HG03095 (cell line): Measurements from ENCODE around the gene BACH2.
A peak's percentile ranks its signal among the peaks of the same experiment; 100 is the strongest.
"Not testable (repeated sequence)": the region's sequence is repeated elsewhere in the genome, so short reads cannot be mapped to it uniquely, and the experiment has no call there.

Source experiments
- ATAC-seq: cut with Tn5 transposase; IDR thresholded peaks from one replicate; pipeline ENCODE4 v1.9.1; 2021; ENCODE audit warnings: moderate library complexity; ENCODE audit not compliant: unreplicated experiment

BACH2 gene

DNA sequence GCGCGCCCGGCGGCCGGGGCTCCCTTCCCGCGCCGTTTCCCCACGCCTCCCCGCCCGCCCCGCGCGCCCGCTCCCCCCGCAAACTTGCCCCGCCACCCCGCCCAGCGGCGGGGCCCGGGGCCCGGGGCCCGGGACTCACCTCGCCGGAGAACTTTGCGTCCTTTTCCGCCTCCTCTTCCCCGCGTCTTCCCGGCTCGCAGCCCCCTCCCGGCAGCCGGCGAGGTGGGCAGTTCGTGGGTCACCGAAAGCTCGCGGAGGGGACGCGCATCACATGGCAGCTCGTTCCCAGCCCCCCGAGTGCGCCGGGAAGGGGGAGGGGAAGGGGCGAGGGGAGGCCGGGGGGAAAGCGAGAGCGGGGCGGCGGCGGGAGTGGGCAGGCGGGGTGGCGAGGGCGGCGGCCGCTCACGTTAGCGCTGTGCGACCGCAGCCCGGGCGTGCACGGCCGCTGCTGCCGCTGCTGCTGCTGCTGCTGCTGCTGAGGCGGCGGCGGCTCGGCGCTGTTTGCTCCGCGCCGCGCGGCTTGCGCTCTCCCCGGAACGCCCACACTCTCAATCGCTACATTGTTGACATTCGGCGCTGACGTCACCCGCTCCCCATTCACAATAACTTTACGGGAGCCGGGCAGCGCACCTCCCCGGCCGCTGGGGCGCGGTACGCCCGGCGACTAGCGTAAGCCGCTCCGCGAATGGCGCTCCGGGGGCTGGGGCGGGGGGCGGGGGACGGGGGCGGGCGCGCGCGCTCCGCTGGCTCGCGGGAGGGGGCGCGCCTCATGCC, at the start of gene BACH2:
Gene BACH2, minus strand, starts transcription at position 503 of the 774 bp plus-strand sequence. CDS start 287,999 bp downstream, outside the sequence.
- ATAC-seq = peak; percentile 68

- ATAC-seq = no peak
These were observed 46.9 kb upstream of the BACH2 start for GRCh38 chr6:90343576-90343975.

DNA sequence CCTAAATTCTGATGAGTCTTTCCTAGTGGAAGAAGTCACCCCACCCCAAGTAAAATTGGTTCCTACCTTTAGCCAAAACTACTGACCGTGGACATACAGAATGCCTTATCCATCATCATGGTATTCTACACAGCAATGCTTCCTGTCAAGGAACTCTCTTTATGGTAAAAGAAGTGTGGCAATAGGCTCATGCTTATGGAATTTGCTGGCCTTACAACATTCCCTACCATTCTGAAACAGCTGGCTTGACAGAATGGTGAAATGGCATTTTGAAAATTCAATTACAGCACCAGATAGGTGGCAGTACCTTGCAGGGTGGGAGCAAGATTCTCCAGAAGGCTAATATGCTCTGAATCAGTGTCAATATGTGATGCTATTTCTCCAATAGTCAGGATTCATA, 41.8 kb upstream of the BACH2 start:
- ATAC-seq = no peak

- no peak for ATAC-seq
These were observed 39.8 kb upstream of the BACH2 start for GRCh38 chr6:90336388-90336947.

GRCh38 chr6:90333928-90334327, 37.3 kb upstream of the BACH2 start:
- no peak for ATAC-seq

DNA sequence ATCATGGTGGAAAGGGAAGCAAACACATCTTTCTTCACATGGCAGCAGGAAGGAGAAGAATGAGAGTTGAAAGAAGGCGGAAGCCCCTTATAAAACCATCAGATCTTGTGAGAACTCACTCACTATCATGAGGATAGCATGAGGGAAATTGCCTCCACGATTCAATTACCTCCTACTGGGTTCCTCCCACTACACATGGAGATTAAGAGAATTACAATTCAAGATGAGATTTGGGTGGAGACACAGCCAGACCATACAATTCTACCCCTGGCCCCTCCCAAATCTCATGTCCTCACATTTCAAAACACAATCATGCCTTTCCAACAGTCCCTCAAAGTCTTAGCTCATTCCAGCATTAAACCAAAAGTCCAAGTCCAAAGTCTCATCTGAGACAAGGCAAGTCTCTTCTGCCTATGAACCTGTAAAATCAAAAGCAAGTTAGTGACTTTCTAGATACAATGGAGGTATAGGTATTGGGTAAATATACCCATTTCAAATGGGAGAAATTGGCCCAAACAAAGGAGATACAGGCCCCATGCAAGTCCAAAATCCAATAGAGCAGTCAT, 36.4 kb upstream of the BACH2 start:
- not testable (repeated sequence) for ATAC-seq

DNA sequence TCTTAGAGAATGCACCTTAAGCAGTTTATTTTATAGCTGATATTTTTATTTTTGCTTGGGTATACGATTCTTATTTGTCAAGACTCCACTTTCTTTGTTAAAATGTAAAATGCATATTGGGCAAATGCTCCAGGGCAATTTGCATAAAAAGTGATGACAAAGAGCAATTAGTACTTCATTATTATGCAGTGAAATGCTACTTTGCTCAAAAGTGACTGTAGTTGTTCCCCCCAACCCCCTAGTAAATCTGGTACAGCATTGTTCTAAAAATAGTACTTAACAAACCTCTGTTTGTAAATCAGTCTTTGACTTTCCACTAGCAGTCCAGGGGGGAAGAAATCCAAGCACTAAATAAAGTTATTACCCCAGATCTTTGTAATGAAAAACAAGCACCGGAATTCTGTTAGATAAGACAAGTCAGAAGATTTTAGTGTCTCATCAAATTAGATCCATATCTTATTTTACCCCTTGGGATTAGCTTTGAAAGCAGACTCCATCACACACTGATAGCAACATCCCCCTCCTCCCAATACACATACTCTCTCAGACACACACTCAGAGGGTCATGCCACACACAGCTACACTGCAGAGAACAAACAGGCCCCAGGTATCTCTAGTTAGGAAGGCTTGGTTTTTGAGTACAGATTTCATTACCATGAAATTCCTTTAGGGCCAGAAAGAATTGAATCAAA, 32.9 kb upstream of the BACH2 start:
- no peak for ATAC-seq

DNA sequence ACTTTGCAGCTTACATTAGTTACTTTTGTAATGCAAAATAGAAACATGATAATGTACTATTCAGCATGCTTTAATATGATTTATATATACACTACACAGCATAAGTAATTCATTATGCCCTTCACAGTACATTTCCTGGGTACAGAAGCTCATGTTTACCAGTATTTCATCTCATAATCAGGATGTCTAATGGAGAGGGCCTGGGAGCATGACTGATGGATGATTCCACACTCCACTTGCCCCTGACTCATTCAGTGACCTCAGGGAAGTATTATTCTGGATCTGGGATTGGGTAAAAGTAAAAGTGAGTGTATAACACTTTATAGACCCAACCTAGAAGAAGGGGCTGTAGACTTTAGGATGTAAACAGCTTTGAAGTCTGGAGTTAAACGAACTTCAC, 31.4 kb upstream of the BACH2 start:
- ATAC-seq = no peak

- no peak for ATAC-seq
These were observed 29.9 kb upstream of the BACH2 start for GRCh38 chr6:90326404-90327057.

- ATAC-seq = no peak
These were observed 27.1 kb upstream of the BACH2 start for GRCh38 chr6:90323706-90324105.

DNA sequence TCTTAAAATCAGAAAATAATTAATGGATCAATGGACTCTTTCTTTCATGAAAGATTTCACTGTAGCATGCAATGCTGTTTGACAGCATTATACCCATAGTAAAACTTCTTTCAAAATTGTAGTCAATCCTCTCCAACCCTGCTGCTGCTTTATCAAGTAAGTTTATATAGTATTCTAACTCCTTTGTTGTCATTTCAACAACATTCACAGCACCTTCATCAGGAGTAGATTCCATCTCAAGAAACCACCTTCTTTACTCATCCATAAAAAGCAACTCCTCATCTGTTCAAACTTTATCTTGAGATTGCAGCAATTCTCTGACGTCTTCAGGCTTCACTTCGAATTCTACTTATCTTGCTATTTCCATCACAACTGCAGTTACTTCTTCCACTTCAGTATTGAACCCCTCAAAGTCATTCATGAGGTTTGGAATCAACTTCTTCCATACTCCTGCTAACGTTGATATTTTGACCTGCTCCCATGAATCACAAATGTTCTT, 26.4 kb upstream of the BACH2 start:
- no peak for ATAC-seq

DNA sequence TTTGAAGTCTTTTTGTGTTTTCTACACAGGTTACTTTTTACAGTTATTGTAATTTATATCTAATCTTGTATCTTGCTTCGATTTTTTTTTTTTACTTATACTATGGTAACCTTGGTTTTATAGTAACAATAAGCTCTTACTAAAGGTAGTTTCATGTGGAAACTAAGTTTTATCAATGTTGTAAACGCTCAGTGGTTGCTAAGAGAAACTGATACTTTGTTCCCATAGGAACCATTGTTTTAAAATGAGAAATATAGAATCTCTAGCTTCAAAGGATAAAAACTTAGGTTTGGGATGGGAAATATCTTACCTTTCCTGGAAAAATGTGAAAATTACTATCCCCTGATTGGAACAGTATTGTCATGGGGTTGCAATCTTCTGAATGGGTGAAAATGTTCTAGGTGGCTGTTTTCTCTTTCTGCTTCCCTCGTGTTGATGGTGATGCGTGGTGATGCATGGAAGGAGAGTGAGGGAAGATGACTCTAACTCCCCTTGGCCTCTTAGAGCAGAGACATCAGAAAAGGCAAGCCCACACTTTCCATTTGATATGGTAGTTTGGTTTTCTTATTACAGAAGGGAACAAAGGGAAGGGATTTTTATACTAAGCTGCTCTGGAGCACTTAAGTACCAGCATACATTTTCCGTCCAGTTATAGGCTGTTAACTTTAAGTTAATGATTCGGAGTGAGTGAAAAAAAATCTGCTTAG, 23.5 kb upstream of the BACH2 start:
- no peak for ATAC-seq

DNA sequence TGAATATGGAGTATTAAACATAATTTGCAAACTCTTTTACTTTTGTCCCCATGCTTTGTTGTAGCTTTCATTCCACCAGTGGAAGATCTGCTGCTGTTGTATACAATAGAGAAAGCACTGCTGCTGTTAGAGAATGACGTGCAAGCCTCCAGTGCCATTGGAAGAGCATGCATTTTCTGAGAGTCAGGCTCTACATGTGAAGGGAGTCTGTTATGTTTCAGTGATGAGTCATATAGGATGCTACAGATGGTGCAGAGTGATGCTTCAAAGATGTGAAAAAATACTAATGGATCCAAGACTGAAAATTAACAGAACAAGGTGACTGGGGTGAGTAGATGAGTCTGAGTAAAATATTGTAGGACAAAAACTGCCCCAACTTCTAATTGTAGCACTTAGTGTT, 22.4 kb upstream of the BACH2 start:
- no peak for ATAC-seq

GRCh38 chr6:90315986-90316385, 19.3 kb upstream of the BACH2 start:
- ATAC-seq = no peak

DNA sequence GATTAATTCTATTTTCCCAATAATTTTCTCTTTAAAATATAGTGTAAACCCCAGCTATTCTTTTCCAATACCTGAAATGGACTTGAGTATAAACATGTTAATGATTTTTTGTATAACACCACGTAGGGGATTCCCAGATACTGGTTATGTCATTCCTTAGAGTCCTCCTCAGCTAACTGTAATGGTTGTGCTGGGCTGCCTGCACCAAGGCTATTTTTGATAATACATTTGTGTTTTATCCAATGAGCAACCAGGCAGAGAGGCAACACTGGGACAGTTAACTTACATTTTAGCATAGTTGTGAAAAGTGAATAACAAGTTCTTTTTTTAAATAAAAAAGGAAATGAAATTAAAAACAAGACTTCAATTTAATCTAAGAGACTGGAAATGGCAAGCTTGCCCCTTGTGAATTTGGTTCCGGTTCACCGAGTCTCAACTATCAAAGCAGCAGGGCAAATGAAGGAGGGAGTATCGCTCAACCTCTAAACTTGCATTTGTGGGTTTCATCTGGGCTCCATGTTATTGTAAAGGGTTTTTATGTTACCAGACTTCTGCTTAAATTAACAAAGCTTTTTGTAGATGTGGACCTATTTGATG, 18.8 kb upstream of the BACH2 start:
- ATAC-seq = no peak

GRCh38 chr6:90314514-90314913, 17.9 kb upstream of the BACH2 start:
- ATAC-seq = no peak

DNA sequence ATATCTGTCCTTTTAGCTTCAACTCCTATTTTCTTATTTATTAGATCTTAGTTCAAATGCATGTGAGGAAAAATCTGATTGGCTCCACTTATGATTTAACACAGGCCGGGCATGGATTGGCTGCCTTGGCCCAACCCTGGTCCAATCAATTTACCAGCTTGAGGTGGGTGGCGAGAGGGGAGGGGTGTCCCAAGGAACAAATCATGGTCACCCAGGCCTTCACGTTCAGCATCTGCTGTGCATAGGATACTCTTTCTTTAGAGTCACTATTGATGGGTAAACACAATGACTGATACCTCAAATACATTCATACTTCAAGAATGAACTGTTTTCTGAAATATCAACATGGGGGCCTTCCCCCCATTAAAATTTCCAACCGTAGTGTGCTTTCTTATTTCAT, 14.9 kb upstream of the BACH2 start:
- ATAC-seq = no peak

DNA sequence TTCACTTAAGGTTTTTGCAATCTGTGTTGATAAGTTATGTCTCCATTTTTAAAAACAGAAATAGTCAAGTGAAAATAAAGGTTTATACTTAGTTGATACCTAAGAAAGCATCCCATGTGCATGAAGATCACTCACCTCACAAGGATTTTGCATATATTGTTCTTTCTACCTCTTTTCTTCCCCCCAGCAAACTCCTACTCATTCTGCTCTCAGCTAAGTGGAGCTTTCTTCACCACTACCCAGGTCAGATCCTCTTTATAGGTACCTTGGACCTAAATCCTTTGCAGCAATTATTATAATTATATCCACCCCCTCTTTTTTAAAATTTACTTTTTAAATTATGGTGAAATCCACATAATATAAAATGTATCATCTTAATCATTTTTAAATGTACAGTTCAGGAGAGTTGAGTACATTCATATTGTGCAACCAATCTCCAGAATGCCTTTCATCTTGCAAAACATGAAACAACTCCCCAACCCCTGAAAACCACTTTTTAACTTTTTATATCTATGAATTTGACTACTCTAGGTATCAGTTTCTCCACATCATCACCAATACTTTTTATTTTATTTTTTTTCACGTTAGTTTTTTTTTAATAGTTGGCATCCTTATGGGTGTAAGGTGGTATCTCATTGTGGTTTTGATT, 9.3 kb upstream of the BACH2 start:
- no peak for ATAC-seq

DNA sequence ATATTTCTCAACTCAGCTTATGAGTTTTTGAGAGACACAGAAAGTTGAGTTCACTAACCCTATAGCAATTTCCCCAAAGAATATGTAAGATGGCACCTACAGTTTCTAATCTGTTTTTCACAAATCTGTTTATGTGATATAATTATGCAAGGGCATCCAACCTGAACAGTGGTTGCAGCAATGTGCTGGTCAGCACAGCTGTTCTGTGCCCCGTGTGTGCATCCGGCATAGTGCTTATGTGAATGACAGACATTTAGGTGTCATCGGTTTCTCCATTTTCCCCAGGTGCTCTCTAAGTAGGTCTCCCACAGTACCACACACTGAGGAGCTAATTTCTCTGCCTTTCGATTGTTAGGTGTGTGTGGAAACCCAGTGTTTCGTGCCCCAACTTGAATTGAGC, 7.7 kb upstream of the BACH2 start:
- no peak for ATAC-seq

GRCh38 chr6:90303039-90303438, 6.4 kb upstream of the BACH2 start:
- ATAC-seq = no peak
